Activated CD4-positive, alpha-beta memory T cell treated with anti-CD3 and anti-CD28 coated beads, Interleukin-2, amount 10 ng/mL, durations not matched to agents 7 days and 5 days (primary cell): Measurements from ENCODE around the gene KRT39. TPM values are rescaled to one million over a fixed set of nuclear protein-coding genes. Genes with fewer than 3 reads are reported as not detected.

ENCODE experiments used
- CTCF ChIA-PET: fragments of 350-600 bp; sonication (Branson Sonifier 250); formaldehyde crosslinking; loops from one replicate; lab custom pipeline; 2021; ENCODE audit warnings: antibody characterized with exemption, inconsistent platforms; lab: Charles Lee
- POLR2A ChIA-PET: fragments of 350-600 bp; sonication (Branson Sonifier 250); formaldehyde crosslinking; loops from one replicate; lab custom pipeline; 2021; ENCODE audit warnings: antibody characterized with exemption; lab: Charles Lee
- DNase-seq: peaks from one replicate; pipeline ENCODE4 v3.0.0-alpha.2; 2020
- H3K27ac Mint-ChIP-seq: one replicate; pipeline ENCODE4 v1.8.0; 2021; ENCODE audit warnings: mild to moderate bottlenecking, mixed read lengths
- H3K27me3 Mint-ChIP-seq: one replicate; pipeline ENCODE4 v1.8.0; 2021; ENCODE audit warnings: mixed read lengths
- H3K36me3 Mint-ChIP-seq: one replicate; pipeline ENCODE4 v1.8.0; 2021; ENCODE audit warnings: low read depth, mixed read lengths
- H3K4me1 Mint-ChIP-seq: one replicate; pipeline ENCODE4 v1.8.0; 2021; ENCODE audit warnings: mixed read lengths
- H3K4me3 Mint-ChIP-seq: one replicate; pipeline ENCODE4 v1.8.0; 2021; ENCODE audit warnings: mild to moderate bottlenecking, mixed read lengths
- H3K9me3 Mint-ChIP-seq: one replicate; pipeline ENCODE4 v1.8.0; 2021; ENCODE audit warnings: mixed read lengths
- total RNA-seq, 2 experiments: library from RNA; stranded (reverse); gene quantifications; one replicate each; pipeline ENCODE4 v1.2.3, GENCODE V29; 2021

KRT39 gene
- total RNA-seq, 2 experiments from 2014 or later, result not detected

DNA sequence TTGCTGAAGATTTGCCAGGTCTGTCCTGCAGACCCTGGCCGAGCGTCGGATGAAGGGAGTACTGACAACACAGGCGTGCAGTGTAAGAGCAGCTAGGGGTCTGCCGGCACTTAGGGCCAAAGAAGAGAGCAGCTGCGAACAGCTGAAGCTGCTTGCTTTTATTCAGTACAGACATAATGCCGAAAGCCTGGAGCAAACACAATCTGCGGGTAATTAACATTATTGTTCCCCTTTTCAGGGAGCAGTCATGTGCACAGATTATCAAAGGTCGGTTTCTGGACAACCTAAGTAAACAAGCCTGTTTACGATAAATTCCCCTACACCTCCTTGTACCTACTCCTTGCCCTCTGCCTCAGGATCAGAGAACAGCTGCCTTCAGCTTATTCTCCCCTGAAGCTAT, 17.3 kb downstream of the KRT39 start:
- no peak for DNase-seq
- H3K4me3 Mint-ChIP-seq, result no peak overlapping the region
- H3K4me1 Mint-ChIP-seq, result no peaks in the 10 kb centered on the region
- peaks cover 58% of the 10 kb centered on the region for H3K27me3 Mint-ChIP-seq
- ChIA-PET POLR2A (no interaction called here), CTCF (no interaction called here)
- H3K27ac Mint-ChIP-seq, result no peak overlapping the region
- H3K36me3 Mint-ChIP-seq, result no peaks in the 10 kb centered on the region
- no peaks in the 10 kb centered on the region for H3K9me3 Mint-ChIP-seq

DNA sequence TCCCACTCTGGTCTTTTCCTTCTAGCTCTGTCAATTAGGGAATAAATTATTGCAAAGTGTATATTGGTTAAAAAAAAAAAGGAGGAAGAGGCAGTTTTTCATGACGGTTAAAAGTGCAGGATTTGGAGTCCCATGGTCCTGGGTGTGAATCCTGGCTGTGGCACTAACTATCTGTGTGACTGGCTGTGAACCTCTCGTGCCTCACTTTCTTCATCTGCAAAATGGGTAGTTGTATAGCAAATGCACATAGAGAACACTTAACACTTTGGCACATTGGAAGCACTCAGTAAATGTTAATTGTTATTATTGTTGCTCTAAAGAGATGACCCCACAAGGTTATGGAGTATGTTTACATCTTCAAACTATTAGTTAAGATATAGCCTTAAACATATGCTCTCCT, 18.8 kb downstream of the KRT39 start:
- ChIA-PET CTCF (no interaction called here), POLR2A (no interaction called here)
- no peak for DNase-seq
- Mint-ChIP-seq H3K4me3 (no peak overlapping the region), H3K36me3 (no peaks in the 10 kb centered on the region), H3K4me1 (no peaks in the 10 kb centered on the region), H3K27ac (no peak overlapping the region), H3K9me3 (no peaks in the 10 kb centered on the region), H3K27me3 (peaks cover 59% of the 10 kb centered on the region)

DNA sequence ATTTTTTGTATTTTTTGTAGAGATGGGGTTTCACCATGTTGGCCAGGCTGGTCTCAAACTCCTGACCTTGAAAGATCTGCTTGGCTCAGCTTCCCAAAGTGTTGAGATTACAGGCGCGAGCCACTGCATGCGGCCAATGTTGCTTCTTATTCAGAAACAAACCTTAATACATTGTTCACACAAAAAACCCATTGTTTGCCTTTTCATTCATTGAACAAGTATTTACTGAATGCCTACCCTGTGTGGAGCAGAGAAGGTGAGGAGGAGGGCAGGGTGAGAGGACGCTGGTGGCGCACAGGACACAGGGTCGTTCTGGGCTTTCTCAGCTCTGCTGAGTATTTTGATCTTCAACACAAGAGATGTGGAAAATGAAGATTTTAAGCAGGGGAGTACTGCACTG, 21.3 kb downstream of the KRT39 start:
- CTCF ChIA-PET, result no interaction called here
- Mint-ChIP-seq H3K27me3 (peaks cover 56% of the 10 kb centered on the region), H3K4me1 (no peaks in the 10 kb centered on the region), H3K4me3 (no peak overlapping the region), H3K9me3 (no peaks in the 10 kb centered on the region), H3K27ac (no peak overlapping the region), H3K36me3 (no peaks in the 10 kb centered on the region)
- POLR2A ChIA-PET, result no interaction called here
- DNase-seq, result no peak

DNA sequence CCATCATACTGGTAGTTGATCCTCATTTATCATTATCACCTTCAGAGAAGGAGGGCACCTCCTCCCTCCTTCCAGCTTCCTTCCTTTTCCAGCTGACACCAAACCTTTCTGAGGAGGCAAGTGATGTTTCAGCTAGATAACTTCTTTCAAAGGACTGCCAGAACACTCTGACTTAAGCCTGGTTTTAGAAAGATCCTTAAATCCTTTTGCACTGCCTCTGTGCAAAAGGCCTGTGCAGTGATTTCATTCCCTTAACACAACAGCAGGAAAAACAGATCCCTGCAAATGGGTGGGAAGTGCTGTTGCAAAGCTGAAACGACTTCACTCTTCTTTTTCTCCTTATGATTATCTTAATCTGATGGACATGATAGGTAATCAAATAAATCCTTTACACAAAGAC, 22.2 kb downstream of the KRT39 start:
- no peaks in the 10 kb centered on the region for H3K36me3 Mint-ChIP-seq
- H3K9me3 Mint-ChIP-seq, result no peaks in the 10 kb centered on the region
- H3K4me3 Mint-ChIP-seq, result no peak overlapping the region
- no peaks in the 10 kb centered on the region for H3K4me1 Mint-ChIP-seq
- H3K27me3 Mint-ChIP-seq, result peaks cover 51% of the 10 kb centered on the region
- no peak for DNase-seq
- H3K27ac Mint-ChIP-seq, result no peak overlapping the region
- CTCF ChIA-PET, result interaction anchor here (1.1 to 1.4 kb wide), 2 partner anchors 11 to 29 kb away, joined by 3 read pairs; no protein-coding TSS in a partner anchor
- POLR2A ChIA-PET, result no interaction called here

DNA sequence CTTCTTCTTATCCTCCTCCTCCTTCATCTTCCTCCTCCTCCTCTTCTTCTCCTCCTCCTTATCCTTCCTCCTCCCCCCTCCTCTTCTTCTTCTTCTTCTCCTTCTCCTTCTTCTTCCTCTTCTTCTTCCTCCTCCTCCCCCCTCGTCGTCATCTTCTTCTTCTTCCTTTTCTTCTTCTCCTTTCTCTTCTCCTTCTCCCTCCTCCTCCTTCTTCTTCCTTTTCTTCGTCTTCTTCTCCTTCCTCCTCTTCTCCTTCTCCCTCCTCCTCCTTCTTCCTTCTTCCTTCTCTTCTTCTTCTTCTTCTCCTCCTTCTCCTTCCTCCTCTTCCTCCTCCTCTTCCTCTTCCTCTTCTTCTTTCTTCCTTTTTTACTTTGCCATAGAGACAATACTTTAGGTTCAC, 24.2 kb downstream of the KRT39 start:
- H3K27me3 Mint-ChIP-seq, result peaks cover 33% of the 10 kb centered on the region
- no peak for DNase-seq
- POLR2A ChIA-PET, result no interaction called here
- no peaks in the 10 kb centered on the region for H3K4me1 Mint-ChIP-seq
- no peaks in the 10 kb centered on the region for H3K9me3 Mint-ChIP-seq
- H3K36me3 Mint-ChIP-seq, result no peaks in the 10 kb centered on the region
- H3K27ac Mint-ChIP-seq, result no peak overlapping the region
- CTCF ChIA-PET, result no interaction called here
- no peak overlapping the region for H3K4me3 Mint-ChIP-seq

DNA sequence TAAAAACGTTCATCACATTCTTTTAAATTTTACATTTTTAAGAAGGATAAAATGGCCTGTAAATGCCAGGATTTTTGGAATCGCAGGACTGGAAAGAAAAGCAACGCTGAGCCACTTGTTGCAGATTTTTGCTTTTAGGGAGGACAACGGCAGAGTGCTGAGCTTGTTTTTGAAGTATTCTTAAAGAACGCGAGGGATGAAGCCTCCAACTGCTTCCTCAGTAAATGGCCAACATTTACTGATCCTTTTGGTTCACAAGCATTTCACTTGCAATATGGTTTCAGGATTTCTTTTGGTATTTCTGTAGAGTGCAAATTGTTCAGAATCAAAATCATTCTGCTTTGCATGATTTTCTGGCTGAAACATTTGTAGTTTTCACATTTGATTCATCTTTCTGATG, 26.5 kb downstream of the KRT39 start:
- Mint-ChIP-seq H3K9me3 (no peaks in the 10 kb centered on the region), H3K27ac (no peak overlapping the region), H3K4me1 (no peaks in the 10 kb centered on the region), H3K36me3 (no peaks in the 10 kb centered on the region), H3K27me3 (peaks cover 18% of the 10 kb centered on the region), H3K4me3 (no peak overlapping the region)
- no peak for DNase-seq
- CTCF ChIA-PET, result no interaction called here
- POLR2A ChIA-PET, result interaction anchor here (0.6 kb wide), 1 partner anchor 728 kb away, joined by 3 read pairs; no protein-coding TSS in a partner anchor

DNA sequence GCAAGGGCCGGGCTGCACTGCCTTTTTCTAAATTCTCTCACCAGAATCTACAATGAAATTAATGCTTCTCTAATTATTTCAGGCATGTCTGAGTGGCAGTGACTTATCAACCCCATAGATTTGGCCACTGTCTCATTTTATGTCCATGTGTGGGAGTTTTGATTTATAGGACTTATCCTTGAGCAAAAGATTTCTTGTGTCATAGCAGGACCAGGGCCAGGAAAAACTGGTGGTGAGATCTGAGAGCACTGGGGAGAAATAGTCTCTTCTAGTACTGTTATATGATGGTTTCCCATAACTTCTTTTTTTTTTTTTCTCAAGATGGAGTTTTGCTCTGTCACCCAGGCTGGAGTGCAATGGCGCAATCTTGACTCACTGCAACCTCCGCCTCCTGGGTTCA, 27.8 kb downstream of the KRT39 start:
- H3K27ac Mint-ChIP-seq, result no peak overlapping the region
- no peaks in the 10 kb centered on the region for H3K4me1 Mint-ChIP-seq
- DNase-seq, result no peak
- CTCF ChIA-PET, result no interaction called here
- no peaks in the 10 kb centered on the region for H3K9me3 Mint-ChIP-seq
- POLR2A ChIA-PET, result no interaction called here
- H3K36me3 Mint-ChIP-seq, result no peaks in the 10 kb centered on the region
- H3K27me3 Mint-ChIP-seq, result peaks cover 14% of the 10 kb centered on the region
- no peak overlapping the region for H3K4me3 Mint-ChIP-seq

DNA sequence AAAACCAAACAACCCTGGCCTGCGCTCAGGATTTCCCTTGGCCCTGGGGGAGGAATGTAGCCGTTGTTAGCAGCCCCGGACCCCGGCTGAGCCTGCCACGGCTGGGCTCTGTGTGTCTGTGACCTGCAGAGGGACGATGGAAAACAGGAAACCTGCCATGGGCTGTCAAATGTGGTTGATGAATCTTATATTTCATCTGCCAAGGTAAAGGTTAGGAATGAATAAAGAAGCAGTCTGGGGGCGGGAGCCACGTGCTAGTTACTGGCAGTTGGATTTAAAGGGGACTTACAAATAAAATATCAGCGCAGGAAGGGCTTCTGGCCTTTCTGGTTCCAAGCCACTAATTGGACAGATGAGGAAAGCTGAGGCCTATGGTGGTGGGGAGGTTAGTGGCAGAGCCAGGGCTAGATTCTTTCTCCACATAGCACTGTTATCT, 29.3 kb downstream of the KRT39 start, which contains the start of gene KRT23:
Gene KRT23, minus strand, starts transcription at position 263 of the 436 bp plus-strand sequence. CDS start 1,043 bp downstream, outside the sequence.
- no peak within 1 kb of the TSS for H3K4me3 Mint-ChIP-seq
- peaks cover 14% of the 10 kb centered on the region for H3K27me3 Mint-ChIP-seq
- H3K27ac Mint-ChIP-seq, result no peak within 1 kb of the TSS
- CTCF ChIA-PET, result no interaction called here
- no peaks in the 10 kb centered on the region for H3K9me3 Mint-ChIP-seq
- no peaks in the 10 kb centered on the region for H3K36me3 Mint-ChIP-seq
- no peak for DNase-seq
- POLR2A ChIA-PET, result no interaction called here
- no peaks in the 10 kb centered on the region for H3K4me1 Mint-ChIP-seq

DNA sequence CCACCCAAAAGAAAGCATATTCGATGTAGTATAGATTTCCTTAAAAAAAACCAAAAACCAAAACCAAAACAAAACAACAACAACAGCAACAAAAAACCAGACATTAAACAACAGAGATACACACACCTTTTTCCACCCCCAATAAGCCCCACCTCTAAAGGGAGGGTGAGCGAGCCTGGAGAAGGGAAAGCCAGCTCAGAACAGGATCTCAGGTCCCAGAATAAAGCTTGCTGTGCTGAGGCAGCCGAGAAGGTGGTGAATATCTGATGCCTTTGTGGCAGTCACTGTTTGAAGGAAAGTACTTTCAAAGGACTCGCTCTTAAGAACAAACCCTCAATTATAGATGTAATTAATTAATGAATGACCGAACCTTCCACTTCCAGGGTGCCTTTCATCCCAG, 29.8 kb downstream of the KRT39 start:
- no peak overlapping the region for H3K4me3 Mint-ChIP-seq
- no peaks in the 10 kb centered on the region for H3K36me3 Mint-ChIP-seq
- H3K4me1 Mint-ChIP-seq, result no peaks in the 10 kb centered on the region
- CTCF ChIA-PET, result no interaction called here
- peaks cover 13% of the 10 kb centered on the region for H3K27me3 Mint-ChIP-seq
- DNase-seq, result no peak
- H3K9me3 Mint-ChIP-seq, result no peaks in the 10 kb centered on the region
- H3K27ac Mint-ChIP-seq, result no peak overlapping the region
- POLR2A ChIA-PET, result no interaction called here

DNA sequence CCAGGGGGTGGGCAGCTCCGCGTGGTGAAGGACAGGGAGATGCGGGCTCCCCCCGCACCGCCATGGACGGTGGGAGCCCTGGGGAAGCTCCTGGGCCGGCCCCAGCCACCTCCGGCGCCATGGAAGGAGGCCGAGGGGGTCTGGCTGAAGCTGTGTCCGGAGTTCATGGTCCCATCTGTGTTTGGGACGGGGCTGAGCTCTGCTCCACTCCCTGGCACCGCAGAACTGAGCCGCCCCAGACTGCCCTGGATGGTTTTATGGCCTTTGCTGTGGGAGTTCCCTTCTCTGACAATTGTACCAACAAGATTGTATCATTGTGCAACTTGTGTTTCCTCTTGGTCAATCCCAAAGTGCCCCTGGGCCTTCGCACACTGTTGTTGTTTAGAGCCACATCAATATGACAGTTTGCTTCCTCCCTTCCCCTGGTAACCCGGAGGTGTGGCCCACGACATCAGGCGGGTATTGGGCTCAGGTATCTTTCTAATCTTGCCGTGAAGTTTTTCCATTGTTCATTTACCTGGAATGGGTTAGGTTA, 30.2 kb downstream of the KRT39 start:
- H3K9me3 Mint-ChIP-seq, result no peaks in the 10 kb centered on the region
- no peaks in the 10 kb centered on the region for H3K4me1 Mint-ChIP-seq
- no peak overlapping the region for H3K27ac Mint-ChIP-seq
- POLR2A ChIA-PET, result no interaction called here
- CTCF ChIA-PET, result interaction anchor here (1.4 kb wide), 1 partner anchor 726 kb away, joined by 3 read pairs; no protein-coding TSS in a partner anchor
- no peak for DNase-seq
- H3K27me3 Mint-ChIP-seq, result peaks cover 13% of the 10 kb centered on the region
- H3K4me3 Mint-ChIP-seq, result no peak overlapping the region
- H3K36me3 Mint-ChIP-seq, result no peaks in the 10 kb centered on the region

DNA sequence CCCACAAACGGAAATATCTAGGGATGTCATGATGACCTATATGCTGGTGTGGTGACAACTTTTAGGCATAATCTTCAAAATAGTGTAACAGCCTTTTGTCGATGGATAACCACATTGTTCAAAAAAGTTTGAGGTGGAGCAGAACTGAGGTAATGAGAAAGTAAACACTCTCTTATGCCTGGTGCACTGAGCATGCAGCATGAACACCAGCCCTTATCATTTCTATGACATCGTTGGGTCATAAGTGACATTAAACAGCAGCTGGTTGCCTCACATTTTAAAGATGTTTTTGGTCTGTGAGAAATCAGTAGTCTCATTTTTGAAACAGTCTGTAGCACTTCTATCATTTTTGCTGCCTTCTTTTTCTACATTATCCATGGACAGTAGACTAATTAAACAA, 31.1 kb downstream of the KRT39 start:
- no peaks in the 10 kb centered on the region for H3K9me3 Mint-ChIP-seq
- CTCF ChIA-PET, result interaction anchor here (1.4 kb wide), 1 partner anchor 727 kb away, joined by 3 read pairs; no protein-coding TSS in a partner anchor
- peaks cover 13% of the 10 kb centered on the region for H3K27me3 Mint-ChIP-seq
- H3K36me3 Mint-ChIP-seq, result no peaks in the 10 kb centered on the region
- H3K4me1 Mint-ChIP-seq, result no peaks in the 10 kb centered on the region
- POLR2A ChIA-PET, result no interaction called here
- H3K4me3 Mint-ChIP-seq, result no peak overlapping the region
- H3K27ac Mint-ChIP-seq, result no peak overlapping the region
- DNase-seq, result no peak

DNA sequence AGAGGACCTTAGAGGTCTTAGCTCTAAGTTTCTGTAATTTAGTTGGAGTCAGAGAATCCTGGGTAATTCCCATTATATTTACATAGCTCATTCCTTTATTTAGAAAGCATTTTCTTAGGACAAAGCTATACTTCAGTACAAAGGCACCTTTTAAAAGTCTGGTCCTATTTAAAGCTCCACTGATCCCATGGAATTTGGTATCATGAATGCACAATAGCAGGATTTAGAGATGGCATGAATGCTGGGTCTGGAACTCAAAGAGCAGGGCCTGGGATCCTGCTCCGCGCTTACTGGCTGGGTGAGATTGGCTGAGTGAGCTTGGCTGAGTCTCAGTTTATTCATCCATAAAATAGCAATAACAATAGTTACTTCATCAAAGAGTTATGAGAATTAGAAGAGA, 34.1 kb downstream of the KRT39 start:
- ChIA-PET POLR2A (no interaction called here), CTCF (interaction anchor here (1.8 kb wide), 1 partner anchor 616 kb away, joined by 5 read pairs; no protein-coding TSS in a partner anchor)
- no peak overlapping the region for H3K4me3 Mint-ChIP-seq
- DNase-seq, result no peak
- H3K27me3 Mint-ChIP-seq, result peaks cover 18% of the 10 kb centered on the region
- no peaks in the 10 kb centered on the region for H3K9me3 Mint-ChIP-seq
- H3K4me1 Mint-ChIP-seq, result no peaks in the 10 kb centered on the region
- H3K36me3 Mint-ChIP-seq, result no peaks in the 10 kb centered on the region
- H3K27ac Mint-ChIP-seq, result no peak overlapping the region

DNA sequence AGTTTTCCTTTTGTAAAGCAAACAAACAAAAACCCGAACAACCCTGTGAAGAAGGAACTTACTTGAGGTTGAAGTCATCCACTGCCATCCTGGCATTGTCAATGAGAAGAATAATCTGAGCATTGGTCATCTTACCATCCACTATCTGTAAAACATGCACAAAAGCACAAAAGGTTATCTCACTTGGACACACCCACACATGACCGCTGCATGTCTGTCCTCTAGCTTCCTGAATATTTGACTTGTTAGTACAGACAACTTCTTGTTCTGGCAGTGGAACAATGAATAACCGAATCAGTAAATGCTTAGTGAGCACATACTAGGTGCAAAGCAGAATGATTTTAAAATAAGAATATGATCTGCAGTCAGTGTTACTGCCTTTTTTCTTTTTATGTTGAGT, 35.4 kb downstream of the KRT39 start:
- Mint-ChIP-seq H3K27ac (no peak overlapping the region), H3K4me1 (no peaks in the 10 kb centered on the region), H3K9me3 (no peaks in the 10 kb centered on the region), H3K27me3 (peaks cover 29% of the 10 kb centered on the region), H3K36me3 (no peaks in the 10 kb centered on the region), H3K4me3 (no peak overlapping the region)
- ChIA-PET POLR2A (no interaction called here), CTCF (interaction anchor here (1.8 kb wide), 1 partner anchor 617 kb away, joined by 5 read pairs; no protein-coding TSS in a partner anchor)
- DNase-seq, result no peak

DNA sequence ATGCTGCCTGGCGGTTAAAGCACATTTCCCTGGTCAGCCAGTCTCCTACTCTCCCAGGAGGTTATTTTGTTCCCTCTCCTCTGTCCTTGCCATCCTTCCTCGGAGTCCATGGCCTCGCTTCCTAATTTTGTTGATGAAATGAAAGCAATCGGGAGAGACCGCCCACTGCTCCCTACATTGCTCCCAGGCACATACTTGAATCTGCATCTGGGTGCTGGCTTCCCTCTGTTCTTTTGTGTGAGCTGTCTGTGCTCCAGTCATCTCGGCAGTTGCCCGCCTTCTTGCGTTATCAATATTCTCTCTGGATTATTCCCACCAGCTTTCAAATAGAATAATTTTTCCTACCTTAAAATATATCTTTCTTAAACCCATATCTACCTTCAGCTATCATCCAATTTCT, 40.4 kb downstream of the KRT39 start:
- POLR2A ChIA-PET, result no interaction called here
- CTCF ChIA-PET, result no interaction called here
- H3K27me3 Mint-ChIP-seq, result peaks cover 35% of the 10 kb centered on the region
- no peaks in the 10 kb centered on the region for H3K36me3 Mint-ChIP-seq
- no peak for DNase-seq
- H3K4me3 Mint-ChIP-seq, result no peak overlapping the region
- H3K9me3 Mint-ChIP-seq, result no peaks in the 10 kb centered on the region
- no peak overlapping the region for H3K27ac Mint-ChIP-seq
- peaks cover under 1% of the 10 kb centered on the region for H3K4me1 Mint-ChIP-seq
